Neural cell (in vitro differentiated cells): ENCODE results near the gene CDK12. TPM values are rescaled to one million over a fixed set of nuclear protein-coding genes. Genes with fewer than 3 reads are reported as not detected.

Experiments
- H2AFZ ChIP-seq: fragments of 200-600, 300-800 bp; sonication (generic), shearing (Covaris generic); 2 replicates; pipeline ENCODE4 v1.6.0; 2014; ENCODE audit warnings: low read depth, mild to moderate bottlenecking, antibody characterized with exemption, low read length, moderate library complexity
- H3F3A ChIP-seq: fragments of 200-600 bp; shearing (Covaris generic); 2 replicates; pipeline ENCODE4 v1.6.1; 2016; ENCODE audit warnings: mild to moderate bottlenecking, moderate library complexity, mixed read lengths, antibody characterized with exemption, low read length; ENCODE audit not compliant: insufficient read depth, poor library complexity, severe bottlenecking
- H3K27ac ChIP-seq: fragments of 200-600, 300-800 bp; sonication (generic), shearing (Covaris generic); 2 replicates; pipeline ENCODE4 v1.5.1; 2014; ENCODE audit warnings: mild to moderate bottlenecking, low read length, moderate library complexity
- H3K27me3 ChIP-seq: fragments of 300-800, 200-600 bp; sonication (generic), shearing (Covaris generic); 2 replicates; pipeline ENCODE4 v1.6.0; 2014; ENCODE audit warnings: mild to moderate bottlenecking, low read depth, low read length, moderate library complexity; ENCODE audit not compliant: insufficient read depth
- H3K36me3 ChIP-seq: fragments of 300-800, 200-600 bp; sonication (generic), shearing (Covaris generic); 2 replicates; pipeline ENCODE4 v1.5.1; 2014; ENCODE audit warnings: mild to moderate bottlenecking, antibody characterized with exemption, low read length, moderate library complexity; ENCODE audit not compliant: insufficient read depth
- H3K4me2 ChIP-seq: fragments of 300-800, 200-600 bp; sonication (generic), shearing (Covaris generic); 2 replicates; pipeline ENCODE4 v1.6.0; 2014; ENCODE audit warnings: mild to moderate bottlenecking, low read length
- H3K4me3 ChIP-seq: fragments of 300-800, 200-600 bp; sonication (generic), shearing (Covaris generic); 2 replicates; pipeline ENCODE4 v1.5.1; 2014; ENCODE audit warnings: mild to moderate bottlenecking, low read length, moderate library complexity
- H3K79me2 ChIP-seq: fragments of 200-600 bp; shearing (Covaris generic); replicated peaks from 2 replicates; pipeline ENCODE4 v1.6.0; 2014; ENCODE audit warnings: mild to moderate bottlenecking, low read length, moderate library complexity; ENCODE audit not compliant: insufficient read depth
- H3K9ac ChIP-seq: fragments of 300-800, 200-600 bp; sonication (generic), shearing (Covaris generic); 2 replicates; pipeline ENCODE4 v1.6.1; 2016; ENCODE audit warnings: mild to moderate bottlenecking, low read length, mixed read lengths
- H3K9me2 ChIP-seq: fragments of 200-600 bp; shearing (Covaris generic); 2 replicates; pipeline ENCODE4 v1.6.1; 2016; ENCODE audit warnings: mild to moderate bottlenecking, low read length, mixed read lengths; ENCODE audit not compliant: insufficient read depth
- H3K9me3 ChIP-seq: fragments of 200-600, 300-800 bp; sonication (generic), shearing (Covaris generic); 2 replicates; pipeline ENCODE4 v1.6.1; 2016; ENCODE audit warnings: mild to moderate bottlenecking, mixed run types, low read length, moderate library complexity, mixed read lengths
- H4K20me1 ChIP-seq: fragments of 200-600 bp; shearing (Covaris generic); 2 replicates; pipeline ENCODE4 v1.6.1; 2016; ENCODE audit warnings: mild to moderate bottlenecking, mixed run types; ENCODE audit not compliant: insufficient read depth
- CTCF ChIP-seq: fragments of 450-650 bp; IDR thresholded peaks from 2 replicates; pipeline ENCODE4 v1.5.1; 2014; ENCODE audit warnings: antibody characterized with exemption, mild to moderate bottlenecking, moderate library complexity; ENCODE audit not compliant: poor library complexity, severe bottlenecking
- EP300 ChIP-seq: fragments of 450-650 bp; conservative IDR thresholded peaks from 2 replicates; pipeline ENCODE4 v1.6.1; 2014; ENCODE audit warnings: antibody characterized with exemption, mild to moderate bottlenecking, moderate library complexity; ENCODE audit not compliant: poor library complexity, severe bottlenecking
- EZH2 ChIP-seq: fragments of 200-600, 300-800 bp; shearing (Covaris generic), sonication (generic); IDR thresholded peaks from 2 replicates; pipeline ENCODE4 v1.6.1; 2014; ENCODE audit warnings: antibody characterized with exemption, low read length, borderline replicate concordance, mild to moderate bottlenecking; ENCODE audit not compliant: insufficient read depth, poor library complexity, severe bottlenecking
- MXI1 ChIP-seq: fragments of 450-650 bp; conservative IDR thresholded peaks from 2 replicates; pipeline ENCODE4 v1.6.1; 2014; ENCODE audit warnings: antibody characterized with exemption, mild to moderate bottlenecking; ENCODE audit not compliant: poor library complexity, severe bottlenecking
- POLR2AphosphoS5 ChIP-seq: IDR thresholded peaks from 2 replicates; pipeline ENCODE4 v1.6.1; 2012
- RAD21 ChIP-seq: fragments of 450-650 bp; conservative IDR thresholded peaks from 2 replicates; pipeline ENCODE4 v1.6.1; 2014; ENCODE audit warnings: antibody characterized with exemption, mild to moderate bottlenecking, moderate library complexity
- REST ChIP-seq: IDR thresholded peaks from 2 replicates; pipeline ENCODE4 v1.6.1; 2012; ENCODE audit warnings: borderline replicate concordance
- SMC3 ChIP-seq: fragments of 450-650 bp; conservative IDR thresholded peaks from 2 replicates; pipeline ENCODE4 v1.6.1; 2014; ENCODE audit warnings: antibody characterized with exemption, mild to moderate bottlenecking, moderate library complexity; ENCODE audit not compliant: poor library complexity
- TAF1 ChIP-seq: IDR thresholded peaks from 2 replicates; pipeline ENCODE4 v1.6.1; 2012; ENCODE audit warnings: low read depth
- polyA plus RNA-seq: library from polyadenylated mRNA; depleted of rRNA; stranded (reverse); fragments of >200 nt; gene quantifications from 2 replicates; pipeline ENCODE4 v1.2.3, GENCODE V29; 2014

CDK12 gene
- polyA plus RNA-seq, 1 donor from 2014 or later: 10.4 TPM

- Histone ChIP-seq H3K9ac (no peak overlapping the region), H3K9me2 (no peaks in the 10 kb centered on the region), H3K9me3 (no peaks in the 10 kb centered on the region), H4K20me1 (no peaks in the 10 kb centered on the region), H3K27me3 (no peaks in the 10 kb centered on the region), H3K27ac (no peak overlapping the region), H3K79me2 (no peaks in the 10 kb centered on the region), H3K4me3 (no peak overlapping the region), H3K4me2 (no peak overlapping the region), H3K36me3 (peaks cover 14% of the 10 kb centered on the region), H2AFZ (no peak overlapping the region), H3F3A (no peaks in the 10 kb centered on the region)
- TF ChIP-seq MXI1 (no peak), EZH2 (no peak), CTCF (peak; percentile 41), EP300 (no peak), RAD21 (no peak), TAF1 (no peak), SMC3 (peak; percentile 26), REST (no peak), POLR2AphosphoS5 (no peak)
Measured at GRCh38 chr17:39527220-39527813, 66.0 kb downstream of the CDK12 start.

DNA sequence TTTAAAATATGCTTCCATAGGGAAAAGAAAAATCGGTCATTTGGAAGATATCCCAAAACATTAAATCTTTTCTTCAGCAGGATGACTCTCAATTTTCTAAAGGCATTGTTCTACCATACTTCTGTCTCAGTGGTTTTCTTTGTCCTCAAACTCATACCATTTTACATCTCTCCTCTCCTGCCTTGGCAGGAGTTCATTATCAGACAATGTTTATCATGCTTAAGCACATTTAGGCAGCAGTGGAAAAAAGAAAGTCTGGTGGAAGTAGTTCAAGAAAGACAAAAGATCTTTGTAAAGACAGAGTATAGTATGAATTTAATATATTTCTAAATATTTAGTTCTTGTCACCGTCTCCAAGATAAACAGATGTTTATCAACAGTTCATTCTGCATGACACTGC, 68.2 kb downstream of the CDK12 start:
- no peak overlapping the region for H3K27ac ChIP-seq
- H3K9me2 ChIP-seq: no peaks in the 10 kb centered on the region
- H3K36me3 ChIP-seq: peaks cover 13% of the 10 kb centered on the region
- TF ChIP-seq MXI1 (no peak), EP300 (no peak), SMC3 (no peak), POLR2AphosphoS5 (no peak), RAD21 (no peak), TAF1 (no peak), REST (no peak)
- H3K4me3 ChIP-seq: no peak overlapping the region
- no peak overlapping the region for H2AFZ ChIP-seq
- no peaks in the 10 kb centered on the region for H4K20me1 ChIP-seq
- H3K9me3 ChIP-seq: no peaks in the 10 kb centered on the region
- no peaks in the 10 kb centered on the region for H3K27me3 ChIP-seq
- no peaks in the 10 kb centered on the region for H3F3A ChIP-seq
- H3K9ac ChIP-seq: no peak overlapping the region
- no peaks in the 10 kb centered on the region for H3K79me2 ChIP-seq
- H3K4me2 ChIP-seq: no peak overlapping the region
